Left ventricle myocardium inferior (tissue), 1 donor: Measurements from ENCODE around the gene COLQ. TPM values are rescaled to one million over a fixed set of nuclear protein-coding genes. Genes with fewer than 3 reads are reported as not detected.

Experiments
- DNase-seq: peaks from one replicate; pipeline ENCODE4 v3.0.0-alpha.2; 2020
- H3K27ac ChIP-seq: fragments of 200-600 bp; replicated peaks from 2 replicates; pipeline ENCODE4 v1.8.0; 2021
- H3K27me3 ChIP-seq: fragments of 200-600 bp; 2 replicates; pipeline ENCODE4 v1.8.0; 2021; ENCODE audit warnings: low read depth
- H3K36me3 ChIP-seq: fragments of 200-600 bp; 2 replicates; pipeline ENCODE4 v1.8.0; 2021
- H3K4me1 ChIP-seq: fragments of 200-600 bp; 2 replicates; pipeline ENCODE4 v1.8.0; 2021
- H3K4me3 ChIP-seq: fragments of 200-600 bp; 2 replicates; pipeline ENCODE4 v1.8.0; 2021; ENCODE audit warnings: mild to moderate bottlenecking, moderate library complexity
- H3K9me3 ChIP-seq: fragments of 200-600 bp; replicated peaks from 2 replicates; pipeline ENCODE4 v1.8.0; 2021
- intact Hi-C: fragments of 100-400 bp; cut with micrococcal nuclease; formaldehyde crosslinking; loops from one replicate; pipeline ENCODE4 v1.11.0; 2022
- total RNA-seq: library from RNA; stranded (reverse); fragmentation: NEBNext Ultra II Directional; extraction: Animal tissue kit (Norgen Biotek cat#: 25700); gene quantifications from one replicate; pipeline ENCODE4 v1.2.1, GENCODE V29; 2021
- TF ChIP-seq, protein P1 (sequence below): fragments of 200-600 bp; IDR thresholded peaks from 2 replicates; pipeline ENCODE4 v1.8.0; 2021; ENCODE audit warnings: antibody characterized with exemption, mild to moderate bottlenecking, borderline replicate concordance
- donor health status: DM: no; HTN: yes; CAD: no; lungs with severe emphysema.

The COLQ gene
- total RNA-seq, 1 donor from 2014 or later, result 14.9 TPM

DNA sequence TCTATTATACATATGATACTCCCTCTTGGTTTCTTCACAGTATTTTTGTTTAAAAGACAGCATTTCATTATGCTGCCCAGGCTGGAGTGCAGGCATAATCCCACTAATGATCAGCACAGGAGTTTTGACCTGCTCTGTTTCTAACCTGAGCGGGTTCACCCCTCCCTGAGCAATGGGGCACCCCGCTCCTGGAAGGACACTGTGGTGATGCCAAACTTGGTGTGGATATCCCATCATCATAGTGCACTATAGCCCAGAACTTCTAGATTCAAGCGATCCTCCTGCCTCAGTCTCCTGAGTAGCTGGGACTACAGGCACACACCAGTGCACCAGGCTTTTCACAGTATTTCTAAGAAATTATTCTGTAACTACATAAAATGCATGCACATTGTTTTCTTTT lies 14.9 kb downstream of the COLQ start:
- TF ChIP-seq, protein P1, sequence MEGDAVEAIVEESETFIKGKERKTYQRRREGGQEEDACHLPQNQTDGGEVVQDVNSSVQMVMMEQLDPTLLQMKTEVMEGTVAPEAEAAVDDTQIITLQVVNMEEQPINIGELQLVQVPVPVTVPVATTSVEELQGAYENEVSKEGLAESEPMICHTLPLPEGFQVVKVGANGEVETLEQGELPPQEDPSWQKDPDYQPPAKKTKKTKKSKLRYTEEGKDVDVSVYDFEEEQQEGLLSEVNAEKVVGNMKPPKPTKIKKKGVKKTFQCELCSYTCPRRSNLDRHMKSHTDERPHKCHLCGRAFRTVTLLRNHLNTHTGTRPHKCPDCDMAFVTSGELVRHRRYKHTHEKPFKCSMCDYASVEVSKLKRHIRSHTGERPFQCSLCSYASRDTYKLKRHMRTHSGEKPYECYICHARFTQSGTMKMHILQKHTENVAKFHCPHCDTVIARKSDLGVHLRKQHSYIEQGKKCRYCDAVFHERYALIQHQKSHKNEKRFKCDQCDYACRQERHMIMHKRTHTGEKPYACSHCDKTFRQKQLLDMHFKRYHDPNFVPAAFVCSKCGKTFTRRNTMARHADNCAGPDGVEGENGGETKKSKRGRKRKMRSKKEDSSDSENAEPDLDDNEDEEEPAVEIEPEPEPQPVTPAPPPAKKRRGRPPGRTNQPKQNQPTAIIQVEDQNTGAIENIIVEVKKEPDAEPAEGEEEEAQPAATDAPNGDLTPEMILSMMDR, result no peak
- H3K4me3 ChIP-seq, result no peak overlapping the region
- H3K27ac ChIP-seq, result no peak overlapping the region
- peaks cover 9% of the 10 kb centered on the region for H3K4me1 ChIP-seq
- intact Hi-C loops, result no loop called here
- DNase-seq, result no peak
- no peaks in the 10 kb centered on the region for H3K9me3 ChIP-seq
- no peaks in the 10 kb centered on the region for H3K27me3 ChIP-seq
- no peaks in the 10 kb centered on the region for H3K36me3 ChIP-seq

DNA sequence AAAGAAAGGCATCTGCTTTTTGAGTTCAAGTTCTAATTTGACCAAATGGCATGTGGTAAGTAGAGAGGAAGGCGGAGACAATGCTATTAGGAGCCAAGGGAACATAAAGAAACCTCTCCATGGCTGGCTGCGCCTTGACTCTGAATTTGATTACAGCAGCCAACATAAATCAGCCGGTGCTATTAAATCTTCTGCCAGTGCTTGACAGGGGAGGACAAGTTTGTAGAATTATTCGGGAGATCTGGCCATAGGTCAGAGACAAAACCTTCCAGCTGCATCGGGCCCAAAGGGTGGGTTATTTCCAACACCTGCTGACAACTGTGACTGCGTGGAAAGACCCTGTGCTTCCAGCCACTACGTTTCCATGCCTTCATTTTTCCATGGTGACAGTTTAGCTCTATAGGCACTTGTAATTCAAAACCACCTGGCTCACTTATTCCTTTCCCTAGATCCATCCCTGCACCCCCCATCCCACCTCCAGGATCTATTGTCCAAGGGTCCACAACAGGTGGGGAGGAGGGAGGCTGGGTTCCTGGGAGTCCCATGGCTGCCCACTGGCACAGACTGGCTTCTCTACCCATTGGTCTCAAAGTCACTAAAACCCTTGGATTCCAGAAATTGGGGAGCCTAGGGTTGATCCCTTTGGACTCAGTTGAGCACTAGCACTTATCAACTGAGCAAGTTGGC lies 15.9 kb downstream of the COLQ start:
- Histone ChIP-seq H3K27ac (no peak overlapping the region), H3K4me1 (peaks cover 9% of the 10 kb centered on the region), H3K9me3 (no peaks in the 10 kb centered on the region), H3K27me3 (no peaks in the 10 kb centered on the region), H3K36me3 (no peaks in the 10 kb centered on the region), H3K4me3 (no peak overlapping the region)
- DNase-seq, result no peak
- TF ChIP-seq, protein P1, result no peak
- intact Hi-C loops, result no loop called here

DNA sequence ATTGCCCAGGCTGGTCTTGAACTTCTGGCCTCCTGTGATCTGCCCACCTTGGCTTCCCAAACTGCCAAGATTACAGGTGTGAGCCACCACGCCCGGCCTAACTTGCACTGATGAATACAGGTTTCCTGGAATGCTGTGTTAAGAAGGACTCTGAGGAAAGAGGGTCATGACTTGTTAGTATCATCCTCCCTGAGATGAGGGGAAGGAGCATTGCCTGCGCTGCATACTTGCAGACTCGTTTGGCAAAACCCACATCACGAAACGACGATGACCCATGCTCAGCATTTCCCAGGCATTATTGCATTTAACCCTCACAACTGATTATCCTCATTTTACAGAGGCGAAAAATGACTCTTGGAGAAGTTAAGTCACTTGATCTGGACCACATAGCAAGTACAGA lies 18.9 kb downstream of the COLQ start:
- Histone ChIP-seq H3K36me3 (no peaks in the 10 kb centered on the region), H3K4me1 (peaks cover 29% of the 10 kb centered on the region), H3K4me3 (no peak overlapping the region), H3K27me3 (no peaks in the 10 kb centered on the region), H3K27ac (no peak overlapping the region), H3K9me3 (no peaks in the 10 kb centered on the region)
- DNase-seq, result no peak
- TF ChIP-seq, protein P1, result no peak
- intact Hi-C loops, result no loop called here

DNA sequence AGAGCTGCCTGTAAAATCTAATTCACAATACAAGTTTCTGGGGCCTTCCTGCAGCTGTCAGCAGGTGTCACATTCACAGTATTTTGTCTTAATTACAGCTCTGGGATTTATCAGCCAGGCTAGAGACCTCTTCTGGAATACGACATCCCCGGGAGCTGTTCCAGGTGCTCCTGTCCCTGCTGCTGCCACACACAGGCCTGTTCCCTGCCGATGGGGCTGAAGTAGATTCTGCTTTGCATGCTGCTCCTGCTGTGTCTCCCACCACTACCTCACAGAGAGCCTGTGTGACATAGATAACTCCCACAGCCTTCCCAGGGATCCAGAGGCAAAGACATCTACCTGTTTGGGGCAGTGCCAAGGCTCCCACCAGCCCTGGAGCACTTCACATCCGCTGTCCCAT lies 20.4 kb downstream of the COLQ start:
- peaks cover 41% of the 10 kb centered on the region for H3K4me1 ChIP-seq
- DNase-seq, result peak; percentile 48
- intact Hi-C loops, result no loop called here
- no peak overlapping the region for H3K4me3 ChIP-seq
- peak overlapping the region; percentile 13 for H3K27ac ChIP-seq
- no peaks in the 10 kb centered on the region for H3K9me3 ChIP-seq
- H3K27me3 ChIP-seq, result no peaks in the 10 kb centered on the region
- TF ChIP-seq, protein P1, result no peak
- no peaks in the 10 kb centered on the region for H3K36me3 ChIP-seq

DNA sequence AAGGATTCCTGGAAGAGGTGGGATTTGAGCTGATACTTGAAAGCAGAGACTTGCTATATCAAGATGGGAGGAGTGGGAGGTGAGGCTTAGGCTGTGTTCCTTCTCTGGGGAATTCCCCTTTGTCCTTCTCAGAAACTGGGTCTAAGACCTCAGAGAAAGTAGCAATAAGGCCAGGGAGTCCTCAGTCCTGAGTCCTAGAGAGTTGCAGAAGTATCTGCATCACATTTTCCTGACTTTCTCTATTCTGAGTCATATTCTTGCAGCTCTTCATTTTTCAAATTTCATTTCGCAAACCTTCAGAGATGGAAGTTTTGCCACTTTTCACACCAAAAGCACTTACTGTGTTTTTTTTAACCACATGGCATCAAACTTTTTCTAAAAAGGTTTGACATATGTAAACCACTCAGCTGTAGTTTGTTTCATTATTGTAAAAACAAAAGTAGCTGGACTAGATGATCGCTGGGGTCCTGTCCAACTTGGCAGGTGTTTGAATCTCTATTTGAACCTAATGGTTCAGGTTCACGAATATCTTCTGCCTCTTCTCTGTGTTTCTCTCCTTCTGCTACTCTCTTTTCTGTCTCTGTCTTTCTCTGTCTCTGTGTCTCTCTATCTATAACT lies 21.3 kb downstream of the COLQ start:
- Histone ChIP-seq H3K9me3 (no peaks in the 10 kb centered on the region), H3K27me3 (no peaks in the 10 kb centered on the region), H3K4me3 (no peak overlapping the region), H3K4me1 (peaks cover 50% of the 10 kb centered on the region), H3K27ac (no peak overlapping the region), H3K36me3 (no peaks in the 10 kb centered on the region)
- TF ChIP-seq, protein P1, result no peak
- DNase-seq, result no peak
- intact Hi-C loops, result no loop called here
